Measurements from ENCODE around the gene TMPRSS4. TPM values are rescaled to one million over a fixed set of nuclear protein-coding genes. Genes with fewer than 3 reads are reported as not detected.

The TMPRSS4 gene
- total RNA-seq, 6 experiments from 2014 or later = 0.35 to 0.51 TPM; not detected in 4

- peak in 1 of 4 donors; percentile 14 for ATAC-seq
- intact Hi-C loops (cut with DNase I) = no loop called here
- WGBS (ENCODE audit: insufficient coverage, low coverage, low lambda C conversion rate, missing lambda C conversion rate) = 57% methylated on average over 1 of the region's 1 CpG
Observed at GRCh38 chr11:118114266-118114665, 37.4 kb downstream of the TMPRSS4 start.

GRCh38 chr11:118115048-118115447, 38.2 kb downstream of the TMPRSS4 start:
- no peaks in the 10 kb centered on the region for H3K27me3 ChIP-seq
- H3K9me3 ChIP-seq = no peaks in the 10 kb centered on the region
- WGBS (ENCODE audit: insufficient coverage, low coverage, low lambda C conversion rate, missing lambda C conversion rate) = 72% methylated on average over 3 of the region's 7 CpGs
- DNase-seq (no peak), ATAC-seq (no peak)
- no peaks in the 10 kb centered on the region for H3K36me3 ChIP-seq
- no peak overlapping the region for H3K4me3 ChIP-seq
- H3K4me1 ChIP-seq = no peaks in the 10 kb centered on the region
- intact Hi-C loops (cut with DNase I) = no loop called here
- TF ChIP-seq POLR2A (IDR thresholded peaks at IDR 0.05) = no peak
- no peak for TF ChIP-seq CTCF (IDR thresholded peaks at IDR 0.05)
- no peak overlapping the region for H3K27ac ChIP-seq

More at GRCh38 chr11:118114266-118114665, 37.4 kb downstream of the TMPRSS4 start:
- Histone ChIP-seq H3K36me3 (no peaks in the 10 kb centered on the region), H3K4me3 (no peak overlapping the region), H3K9me3 (no peaks in the 10 kb centered on the region), H3K4me1 (no peaks in the 10 kb centered on the region), H3K27me3 (no peaks in the 10 kb centered on the region), H3K27ac (no peak overlapping the region)
- no peak for DNase-seq
- TF ChIP-seq CTCF (IDR thresholded peaks at IDR 0.05) (no peak), POLR2A (IDR thresholded peaks at IDR 0.05) (no peak)

- H3K27me3 ChIP-seq = no peaks in the 10 kb centered on the region
- H3K4me3 ChIP-seq = no peak overlapping the region
- intact Hi-C loops (cut with DNase I) = no loop called here
- no peaks in the 10 kb centered on the region for H3K9me3 ChIP-seq
- 49% methylated on average over 5 of the region's 9 CpGs for WGBS (ENCODE audit: insufficient coverage, low coverage, low lambda C conversion rate, missing lambda C conversion rate)
- H3K27ac ChIP-seq = no peak overlapping the region
- DNase-seq (no peak), ATAC-seq (no peak)
- H3K36me3 ChIP-seq = no peaks in the 10 kb centered on the region
- no peaks in the 10 kb centered on the region for H3K4me1 ChIP-seq
- no peak for TF ChIP-seq CTCF (IDR thresholded peaks at IDR 0.05)
Observed at GRCh38 chr11:118117790-118118601, 41.1 kb downstream of the TMPRSS4 start.

GRCh38 chr11:118120793-118121192, 43.9 kb downstream of the TMPRSS4 start:
- H3K27me3 ChIP-seq = no peaks in the 10 kb centered on the region
- no peak for TF ChIP-seq CTCF (IDR thresholded peaks at IDR 0.05)
- no peak for TF ChIP-seq POLR2A (IDR thresholded peaks at IDR 0.05)
- no peak overlapping the region for H3K27ac ChIP-seq
- no peaks in the 10 kb centered on the region for H3K9me3 ChIP-seq
- H3K36me3 ChIP-seq = no peaks in the 10 kb centered on the region
- intact Hi-C loops (cut with DNase I) = no loop called here
- H3K4me1 ChIP-seq = no peaks in the 10 kb centered on the region
- WGBS (ENCODE audit: insufficient coverage, low coverage, low lambda C conversion rate, missing lambda C conversion rate) = 90% methylated on average over 1 of the region's 1 CpG
- H3K4me3 ChIP-seq = no peak overlapping the region
- ATAC-seq (no peak), DNase-seq (no peak)

Data from right lobe of liver (tissue), 6 donors.